Lower lobe of right lung (tissue), 2 donors: ENCODE results near the gene SLC17A2. TPM values are rescaled to one million over a fixed set of nuclear protein-coding genes. Genes with fewer than 3 reads are reported as not detected.
"Not testable (repeated sequence)": the region's sequence is repeated elsewhere in the genome, so short reads cannot be mapped to it uniquely, and the experiment has no call there.

Experiments
- ATAC-seq, 2 donors: fragments of 200-7000 bp; cut with Tn5 transposase; one replicate each; pipeline ENCODE4 v1.9.1; 2020 to 2022; ENCODE audit warnings: mild to moderate bottlenecking in 2 of 2, moderate library complexity in 2 of 2
- DNase-seq: peaks from one replicate; pipeline ENCODE4 v3.0.0-alpha.2; 2020
- H3K27ac ChIP-seq: fragments of 200-600 bp; one replicate; pipeline ENCODE4 v1.8.0; 2022
- H3K27me3 ChIP-seq: fragments of 200-600 bp; one replicate; pipeline ENCODE4 v1.8.0; 2022; ENCODE audit warnings: low read depth
- H3K36me3 ChIP-seq: fragments of 200-600 bp; one replicate; pipeline ENCODE4 v1.8.0; 2022; ENCODE audit warnings: mild to moderate bottlenecking
- H3K4me1 ChIP-seq: fragments of 200-600 bp; one replicate; pipeline ENCODE4 v1.8.0; 2022
- H3K4me3 ChIP-seq: fragments of 200-600 bp; one replicate; pipeline ENCODE4 v1.8.0; 2022; ENCODE audit warnings: mild to moderate bottlenecking
- H3K9me3 ChIP-seq: fragments of 200-600 bp; one replicate; pipeline ENCODE4 v1.8.0; 2022
- CTCF ChIP-seq: fragments of 200-600 bp; IDR thresholded peaks from one replicate; pipeline ENCODE4 v1.8.0; 2022; ENCODE audit warnings: antibody characterized with exemption, mild to moderate bottlenecking
- intact Hi-C: fragments of 100-400 bp; cut with DNase I; formaldehyde crosslinking; loops from one replicate; pipeline ENCODE4 v1.11.0; 2022
- total RNA-seq: library from RNA; stranded (reverse); fragmentation: NEBNext Ultra II Directional; extraction: Animal tissue kit (Norgen Biotek cat#: 25700); gene quantifications from one replicate; pipeline ENCODE4 v1.2.1, GENCODE V29; 2021
- donor health status: DM: no; HTN: yes; CAD: no; lungs with severe emphysema.

SLC17A2 gene
- total RNA-seq, 1 donor from 2014 or later, result not detected

GRCh38 chr6:25950297-25950696 lies 19.8 kb upstream of the SLC17A2 start:
- ATAC-seq (no peak), DNase-seq (no peak)
- no peak for TF ChIP-seq CTCF
- intact Hi-C loops, result no loop called here
- Histone ChIP-seq H3K4me3 (no peak overlapping the region), H3K9me3 (no peaks in the 10 kb centered on the region), H3K4me1 (no peaks in the 10 kb centered on the region), H3K27me3 (no peaks in the 10 kb centered on the region), H3K27ac (no peak overlapping the region), H3K36me3 (no peaks in the 10 kb centered on the region)

GRCh38 chr6:25949695-25950094 lies 19.2 kb upstream of the SLC17A2 start:
- DNase-seq, result no peak
- H3K9me3 ChIP-seq, result no peaks in the 10 kb centered on the region
- no peak overlapping the region for H3K27ac ChIP-seq
- H3K27me3 ChIP-seq, result no peaks in the 10 kb centered on the region
- no peaks in the 10 kb centered on the region for H3K36me3 ChIP-seq
- ATAC-seq, result no peak
- H3K4me3 ChIP-seq, result no peak overlapping the region
- no peak for TF ChIP-seq CTCF
- H3K4me1 ChIP-seq, result no peaks in the 10 kb centered on the region
- intact Hi-C loops, result no loop called here

GRCh38 chr6:25947492-25947891 lies 17.0 kb upstream of the SLC17A2 start:
- intact Hi-C loops, H3K9me3 ChIP-seq, H3K27ac ChIP-seq, ATAC-seq, H3K4me3 ChIP-seq, DNase-seq, H3K36me3 ChIP-seq, H3K4me1 ChIP-seq, H3K27me3 ChIP-seq: not testable (repeated sequence)

- Histone ChIP-seq H3K9me3 (no peaks in the 10 kb centered on the region), H3K36me3 (no peaks in the 10 kb centered on the region), H3K27ac (no peak overlapping the region), H3K27me3 (no peaks in the 10 kb centered on the region), H3K4me3 (no peak overlapping the region), H3K4me1 (no peaks in the 10 kb centered on the region)
- DNase-seq, result no peak
- no peak for TF ChIP-seq CTCF
- intact Hi-C loops, result no loop called here
- no peak for ATAC-seq
These were observed 16.1 kb upstream of the SLC17A2 start for GRCh38 chr6:25946631-25947030.

GRCh38 chr6:25945738-25946137 lies 15.2 kb upstream of the SLC17A2 start:
- intact Hi-C loops, result not testable (repeated sequence)

GRCh38 chr6:25944688-25945574 lies 14.4 kb upstream of the SLC17A2 start:
- intact Hi-C loops, result no loop called here

More at GRCh38 chr6:25945738-25946137, 15.2 kb upstream of the SLC17A2 start:
- not testable (repeated sequence) for H3K27ac ChIP-seq, H3K4me3 ChIP-seq, H3K27me3 ChIP-seq, H3K4me1 ChIP-seq, H3K36me3 ChIP-seq, DNase-seq, H3K9me3 ChIP-seq, ATAC-seq

More at GRCh38 chr6:25944688-25945574, 14.4 kb upstream of the SLC17A2 start:
- Histone ChIP-seq H3K27ac (no peak overlapping the region), H3K4me1 (no peaks in the 10 kb centered on the region), H3K27me3 (no peaks in the 10 kb centered on the region), H3K9me3 (no peaks in the 10 kb centered on the region), H3K4me3 (no peak overlapping the region), H3K36me3 (no peaks in the 10 kb centered on the region)
- ATAC-seq, result no peak
- no peak for TF ChIP-seq CTCF
- DNase-seq, result no peak
